GM18868 (cell line): Measurements from ENCODE around the gene ACER3.
A peak's percentile ranks its signal among the peaks of the same experiment; 100 is the strongest.
"Not testable (repeated sequence)": the region's sequence is repeated elsewhere in the genome, so short reads cannot be mapped to it uniquely, and the experiment has no call there.

Source experiments
- ATAC-seq: cut with Tn5 transposase; IDR thresholded peaks from one replicate; pipeline ENCODE4 v1.9.1; 2021; ENCODE audit warnings: mild to moderate bottlenecking, moderate library complexity; ENCODE audit not compliant: unreplicated experiment

ACER3 gene

DNA sequence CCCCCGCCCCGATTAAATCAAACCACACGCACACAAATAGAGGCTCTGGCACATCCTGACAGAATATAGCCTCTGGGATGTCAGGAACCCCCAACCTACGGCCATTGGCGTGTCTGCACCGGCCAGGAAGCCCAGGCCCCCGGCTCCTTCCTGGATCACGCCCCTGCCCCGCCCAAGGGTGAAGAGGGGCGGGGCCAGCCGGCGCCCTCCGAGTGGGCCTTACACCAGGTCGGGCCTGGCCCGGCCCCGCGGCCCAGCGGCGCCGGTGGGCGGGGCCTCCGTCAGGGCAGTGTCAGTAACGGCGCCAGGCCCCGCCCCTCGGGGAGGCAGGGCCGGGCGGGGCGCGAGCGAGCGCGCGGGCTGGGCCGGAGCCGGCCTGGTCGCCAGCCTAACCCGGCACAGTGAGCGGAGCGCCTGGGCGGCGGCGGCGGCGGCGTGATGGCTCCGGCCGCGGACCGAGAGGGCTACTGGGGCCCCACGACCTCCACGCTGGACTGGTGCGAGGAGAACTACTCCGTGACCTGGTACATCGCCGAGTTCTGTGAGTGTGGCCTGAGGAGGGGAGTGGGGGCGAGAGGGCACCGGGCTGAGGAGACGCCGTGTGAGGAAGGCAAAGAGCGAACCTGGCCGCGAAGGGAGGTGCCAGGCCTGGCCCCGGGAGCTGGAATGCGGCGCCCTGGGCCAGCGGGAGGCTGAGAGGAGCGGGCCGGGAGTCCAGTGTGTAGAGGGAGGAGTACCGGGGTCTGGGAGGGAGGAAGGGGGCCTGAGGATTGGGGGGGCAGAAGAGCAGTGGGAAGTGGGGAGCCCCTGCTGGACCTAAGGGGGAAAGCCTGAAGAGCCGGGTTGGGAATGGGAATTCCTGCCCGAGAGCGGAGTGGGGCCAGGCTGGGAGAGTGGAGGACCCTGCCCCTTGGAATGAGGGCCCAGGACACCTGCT lies at the start of gene ACER3:
TSS of gene ACER3 (plus strand) at position 380 of the 937 bp plus-strand sequence. CDS start at position 439, 59 bp downstream.
- peak; percentile 96 for ATAC-seq

- no peak for ATAC-seq
These were observed 49.5 kb upstream of the ACER3 start for GRCh38 chr11:76811259-76811658.

GRCh38 chr11:76814414-76814813 lies 46.3 kb upstream of the ACER3 start:
- no peak for ATAC-seq

- not testable (repeated sequence) for ATAC-seq
These were observed 45.0 kb upstream of the ACER3 start for GRCh38 chr11:76815678-76816077.

GRCh38 chr11:76820184-76820566 lies 40.5 kb upstream of the ACER3 start:
- ATAC-seq, result no peak

- not testable (repeated sequence) for ATAC-seq
These were observed 39.3 kb upstream of the ACER3 start for GRCh38 chr11:76821396-76821795.

GRCh38 chr11:76822406-76822805 lies 38.3 kb upstream of the ACER3 start:
- no peak for ATAC-seq

DNA sequence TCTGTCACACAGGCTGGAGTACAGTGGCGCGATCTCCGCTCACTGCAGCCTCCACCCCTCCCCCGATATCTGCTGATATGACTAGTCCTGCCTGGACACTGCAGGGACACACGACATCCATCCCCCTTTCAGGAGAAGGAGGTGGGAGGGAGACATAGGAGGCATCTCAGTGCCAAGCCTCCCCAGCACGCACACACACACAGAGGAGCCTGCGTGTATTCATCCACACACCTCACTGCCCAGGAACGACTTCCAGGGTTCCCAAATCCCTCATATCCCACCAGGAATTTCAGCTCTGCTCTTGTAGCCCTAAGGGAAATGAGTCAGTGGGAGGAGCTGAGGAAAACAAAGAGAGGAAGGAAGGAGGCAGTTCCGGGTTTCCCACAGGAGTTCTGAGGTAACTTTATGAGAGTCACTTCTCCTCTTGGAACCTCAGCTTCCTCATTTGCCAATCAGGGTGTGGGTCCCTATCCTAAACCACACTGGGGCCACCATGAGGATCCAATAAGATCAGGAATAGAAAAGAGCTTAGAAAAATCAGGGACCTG lies 37.2 kb upstream of the ACER3 start:
- ATAC-seq, result no peak

- no peak for ATAC-seq
These were observed 36.4 kb upstream of the ACER3 start for GRCh38 chr11:76824083-76824939.

- no peak for ATAC-seq
These were observed 35.6 kb upstream of the ACER3 start for GRCh38 chr11:76824980-76825725.

GRCh38 chr11:76825726-76826396 lies 34.9 kb upstream of the ACER3 start:
- ATAC-seq, result no peak

DNA sequence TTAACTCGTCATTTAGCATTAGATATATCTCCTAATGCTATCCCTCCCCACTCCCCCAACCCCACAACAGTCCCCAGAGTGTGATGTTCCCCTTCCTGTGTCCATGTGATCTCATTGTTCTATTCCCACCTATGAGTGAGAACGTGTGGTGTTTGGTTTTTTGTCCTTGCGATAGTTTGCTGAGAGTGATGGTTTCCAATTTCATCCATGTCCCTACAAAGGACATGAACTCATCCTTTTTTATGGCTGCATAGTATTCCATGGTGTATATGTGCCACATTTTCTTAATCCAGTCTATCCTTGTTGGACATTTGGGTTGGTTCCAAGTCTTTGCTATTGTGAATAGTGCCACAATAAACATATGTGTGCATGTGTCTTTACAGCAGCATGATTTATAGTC lies 34.2 kb upstream of the ACER3 start:
- ATAC-seq, result not testable (repeated sequence)

DNA sequence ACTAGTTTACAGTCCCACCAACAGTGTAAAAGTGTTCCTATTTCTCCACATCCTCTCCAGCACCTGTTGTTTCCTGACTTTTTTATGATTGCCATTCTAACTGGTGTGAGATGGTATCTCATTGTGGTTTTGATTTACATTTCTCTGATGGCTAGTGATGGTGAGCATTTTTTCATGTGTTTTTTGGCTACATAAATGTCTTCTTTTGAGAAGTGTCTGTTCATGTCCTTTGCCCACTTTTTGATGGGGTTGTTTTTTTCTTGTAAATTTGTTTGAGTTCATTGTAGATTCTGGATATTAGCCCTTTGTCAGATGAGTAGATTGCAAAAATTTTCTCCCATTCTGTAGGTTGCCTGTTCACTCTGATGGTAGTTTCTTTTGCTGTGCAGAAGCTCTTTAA lies 33.7 kb upstream of the ACER3 start:
- not testable (repeated sequence) for ATAC-seq

DNA sequence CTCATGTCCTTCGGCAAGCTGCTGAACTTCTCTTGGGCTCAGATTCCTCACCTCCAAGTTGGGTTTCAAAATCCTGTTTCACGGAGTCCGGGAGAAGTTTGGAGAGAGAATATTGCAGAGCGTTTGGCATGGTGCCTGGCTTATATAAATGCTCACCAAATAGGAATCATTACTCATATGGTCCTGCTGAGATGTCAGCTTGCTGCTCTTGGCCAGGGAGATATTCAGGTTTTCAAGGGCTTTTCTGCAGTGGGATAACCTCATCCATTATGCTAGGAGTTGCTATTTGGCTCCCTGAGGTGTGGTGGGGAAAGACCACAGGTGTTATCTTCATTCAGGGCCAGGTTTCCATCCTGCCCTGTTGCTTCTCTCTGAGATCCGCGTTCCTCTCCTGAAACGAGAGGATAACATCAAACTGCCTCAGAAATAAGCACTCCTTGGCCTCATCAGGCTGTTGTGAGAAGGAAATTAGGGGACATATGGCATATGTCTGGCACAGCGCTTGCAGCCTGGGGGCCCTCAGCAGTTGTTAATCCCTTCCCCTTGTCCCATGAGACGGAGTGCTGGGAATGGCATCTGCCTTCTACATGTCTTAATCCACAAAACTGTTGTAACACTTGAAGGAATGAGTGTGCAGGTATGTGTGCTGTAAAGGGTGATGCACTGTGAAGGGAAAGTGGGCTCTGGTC lies 29.9 kb upstream of the ACER3 start:
- ATAC-seq, result no peak

DNA sequence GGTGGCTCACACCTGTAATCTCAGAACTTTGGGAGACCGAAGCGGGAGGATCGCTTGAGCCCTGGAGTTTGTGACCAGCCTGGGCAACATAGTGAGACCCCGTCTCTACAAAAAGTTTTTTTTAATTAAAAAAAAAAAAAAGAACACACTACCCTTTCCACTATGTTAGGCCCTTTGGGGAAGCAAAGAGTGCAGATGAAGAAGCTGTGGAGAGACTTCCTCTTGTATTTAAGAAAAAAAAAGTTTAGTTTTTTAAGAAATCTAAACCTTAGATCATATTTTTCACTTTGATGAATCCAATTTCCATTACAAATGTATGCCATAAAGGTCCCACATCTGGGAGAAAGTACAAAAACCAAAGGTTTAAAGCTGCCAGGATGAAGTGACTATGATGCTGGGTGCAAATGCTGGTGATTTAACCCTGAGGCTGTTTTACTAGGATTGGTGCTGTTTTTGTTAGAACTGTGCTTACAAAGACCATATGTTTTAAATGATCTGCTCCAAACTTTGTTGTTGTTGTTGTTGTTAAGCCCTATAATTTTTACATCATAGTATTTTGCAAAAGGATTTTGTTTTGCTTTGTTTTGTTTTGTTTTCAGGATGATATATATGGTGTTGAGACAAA lies 28.9 kb upstream of the ACER3 start:
- no peak for ATAC-seq

DNA sequence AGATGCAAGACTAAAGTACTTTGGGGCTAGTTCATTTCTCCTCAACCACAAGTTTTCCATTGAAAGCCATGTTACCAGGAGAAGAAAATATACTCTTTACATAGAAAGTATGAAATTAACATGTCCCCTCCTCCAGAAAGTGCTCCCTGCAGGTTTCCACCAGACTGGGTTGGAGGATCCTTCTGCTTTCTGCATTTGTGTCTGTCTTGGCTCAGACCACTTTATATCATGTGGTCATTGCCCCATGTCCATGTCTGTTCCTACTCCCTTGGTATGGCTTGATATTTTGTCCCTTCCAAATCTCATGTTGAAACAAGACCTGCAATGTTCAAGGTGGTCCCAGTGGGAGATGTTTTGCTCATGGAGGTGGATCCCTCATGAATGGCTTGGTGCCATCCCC lies 28.4 kb upstream of the ACER3 start:
- ATAC-seq, result no peak

DNA sequence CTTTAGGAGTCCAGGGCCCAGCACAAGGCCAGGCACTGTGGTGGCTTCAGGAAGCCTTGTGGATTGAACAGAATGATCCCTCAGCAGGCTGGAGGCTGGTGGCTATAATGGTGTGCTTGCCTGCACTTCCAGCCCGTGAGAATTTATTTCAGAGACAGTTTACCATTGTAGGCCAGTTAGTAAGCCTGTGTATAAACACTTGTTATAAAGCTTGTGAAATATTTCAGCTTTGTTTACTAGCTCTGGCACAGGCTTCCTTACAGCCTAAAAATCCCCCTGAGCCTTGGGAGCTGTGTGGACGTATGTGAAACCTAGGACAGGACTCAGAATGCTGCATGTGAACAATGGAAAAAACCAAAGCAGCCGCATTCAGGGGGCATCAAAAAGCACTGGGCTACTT lies 26.6 kb upstream of the ACER3 start:
- no peak for ATAC-seq

DNA sequence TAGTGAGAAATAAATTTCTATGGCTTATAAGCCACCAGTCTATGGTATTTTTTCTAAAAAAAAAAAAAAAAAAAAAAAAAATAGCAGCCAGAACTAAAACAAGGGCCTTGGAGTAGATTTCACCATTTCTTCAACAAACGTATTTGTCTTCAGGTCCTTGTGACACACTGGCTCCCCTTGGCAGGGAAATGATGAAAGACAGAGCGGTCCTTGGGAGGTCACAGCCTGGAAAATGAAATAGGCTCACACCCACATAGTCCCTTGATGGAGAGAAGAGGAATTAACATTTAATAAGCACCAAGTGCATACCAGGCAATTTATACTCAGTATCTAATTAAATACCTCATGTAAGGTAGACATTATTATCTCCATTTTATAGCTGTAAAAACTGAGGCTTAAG lies 25.7 kb upstream of the ACER3 start:
- no peak for ATAC-seq

- ATAC-seq, result no peak
These were observed 24.6 kb upstream of the ACER3 start for GRCh38 chr11:76835928-76836612.
